Mammary epithelial cell (primary cell): ENCODE measurements around the gene WTIP.

Source experiments
- CTCF ChIP-seq, 2 donors: IDR thresholded peaks in 1 of 2; conservative IDR thresholded peaks in 1 of 2; 2 replicates each; pipeline ENCODE4 v1.5.1; 2011 to 2012; ENCODE audit warnings: inconsistent platforms in 2 of 2, low read length in 2 of 2, mild to moderate bottlenecking in 2 of 2, control low read depth in 1 of 2, low read depth in 1 of 2; ENCODE audit not compliant: insufficient read depth in 1 of 2; ENCODE audit errors: extremely low read depth in 1 of 2
- EZH2 ChIP-seq: IDR thresholded peaks from 2 replicates; pipeline ENCODE4 v1.6.1; 2012; ENCODE audit warnings: low read length, inconsistent platforms, borderline replicate concordance

- no peak for TF ChIP-seq CTCF (conservative IDR thresholded peaks at IDR 0.05 in 1 of 2, IDR thresholded peaks at IDR 0.05 in 1 of 2; ENCODE audit: extremely low read depth in 1 of 2, insufficient read depth in 1 of 2, low read depth in 1 of 2, low read length in 2 of 2)
- TF ChIP-seq EZH2, result no peak
Observed at GRCh38 chr19:34493038-34493648, 11.6 kb downstream of the WTIP start.
